ENCODE data around the gene LRP1-AS.

Gene LRP1-AS

DNA sequence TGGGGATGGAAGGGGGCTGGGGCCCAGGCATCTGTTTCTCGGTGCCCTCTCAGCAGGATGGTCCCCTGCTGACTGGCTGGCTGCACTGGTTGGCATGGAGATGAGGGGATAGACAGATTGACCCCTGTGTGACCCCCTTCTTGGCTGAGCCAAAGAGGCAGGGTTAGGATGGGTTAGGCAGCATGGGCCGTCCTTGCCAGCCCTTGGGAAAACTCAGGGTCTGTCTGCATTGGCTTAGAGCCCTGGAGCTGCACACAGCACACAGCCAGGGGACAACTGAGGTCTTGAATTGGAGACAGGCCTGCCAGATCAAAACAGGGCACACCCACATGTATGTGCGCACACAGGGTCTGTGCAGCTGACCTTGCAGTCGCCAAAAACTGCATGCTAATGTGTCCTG is 11.2 kb upstream of the LRP1-AS start:
- no peak for DNase-seq

DNA sequence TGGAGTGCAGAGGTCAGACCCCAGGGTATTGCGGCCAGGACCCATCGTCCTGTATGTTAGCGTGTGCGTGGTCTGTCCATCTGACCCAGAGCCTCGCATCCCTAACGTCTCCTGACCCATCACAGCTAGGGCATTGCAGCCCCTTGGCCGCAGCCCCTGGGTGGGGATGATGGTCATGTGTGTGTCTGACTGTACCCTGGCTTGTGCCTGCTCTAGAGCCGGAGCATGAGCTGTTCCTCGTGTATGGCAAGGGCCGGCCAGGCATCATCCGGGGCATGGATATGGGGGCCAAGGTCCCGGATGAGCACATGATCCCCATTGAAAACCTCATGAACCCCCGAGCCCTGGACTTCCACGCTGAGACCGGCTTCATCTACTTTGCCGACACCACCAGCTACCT is 10.8 kb upstream of the LRP1-AS start:
- DNase-seq, result no peak

DNA sequence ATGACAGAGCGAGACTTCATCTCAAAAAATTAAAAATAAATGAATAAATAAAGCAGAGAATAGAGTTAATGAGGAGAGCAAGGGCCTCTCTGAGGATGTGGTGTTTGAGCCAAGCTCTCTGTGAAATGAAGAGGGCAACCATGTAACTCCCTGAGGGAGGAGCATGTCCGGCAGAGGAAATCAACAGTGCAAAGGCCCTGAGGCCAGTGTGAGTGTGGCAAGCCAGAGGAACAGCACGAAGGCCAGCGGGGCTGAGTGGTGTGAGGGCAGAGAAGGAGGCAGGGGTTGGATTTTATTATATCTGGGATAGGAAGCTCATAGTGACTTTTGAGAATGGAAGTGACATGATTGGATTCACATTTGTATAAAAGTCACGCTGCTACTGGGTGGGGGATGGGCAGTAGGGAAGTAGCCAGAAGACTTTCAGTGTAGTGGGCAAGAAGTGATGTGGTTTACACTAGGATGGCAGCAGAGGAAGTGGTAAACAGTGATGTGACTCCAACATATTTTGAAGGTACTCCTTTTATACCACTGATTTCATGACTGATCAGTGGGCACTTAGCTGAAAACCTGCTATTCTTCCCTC is 10.3 kb upstream of the LRP1-AS start:
- DNase-seq, result no peak

DNA sequence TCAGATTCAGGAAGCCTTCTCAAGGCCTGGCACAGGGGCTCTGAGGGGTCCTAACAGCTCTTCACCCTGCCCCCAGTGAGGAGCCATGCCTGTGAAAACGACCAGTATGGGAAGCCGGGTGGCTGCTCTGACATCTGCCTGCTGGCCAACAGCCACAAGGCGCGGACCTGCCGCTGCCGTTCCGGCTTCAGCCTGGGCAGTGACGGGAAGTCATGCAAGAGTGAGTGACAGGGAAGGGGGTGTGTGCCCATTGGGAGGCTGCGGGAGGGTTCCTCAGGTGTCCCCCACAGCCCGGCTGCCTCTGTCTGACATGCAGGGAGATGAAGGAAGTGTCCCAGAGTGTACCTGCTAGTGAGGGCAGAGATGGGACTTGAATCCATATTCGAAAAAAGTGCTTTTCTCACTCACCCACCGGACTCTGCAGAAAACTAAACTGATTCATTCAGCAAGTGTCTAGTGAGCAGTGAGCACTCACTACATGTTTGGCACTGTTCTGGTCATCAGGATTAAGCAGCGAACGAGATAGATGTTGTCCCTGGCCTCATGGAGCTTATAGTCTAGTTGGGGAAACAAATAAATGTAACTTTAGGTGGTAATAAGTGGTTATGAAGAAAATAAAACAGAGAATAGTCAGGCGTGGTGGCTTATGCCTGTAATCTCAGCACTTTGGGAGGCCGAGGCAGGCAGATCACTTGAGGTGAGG is 9.4 kb upstream of the LRP1-AS start:
- no peak for DNase-seq

DNA sequence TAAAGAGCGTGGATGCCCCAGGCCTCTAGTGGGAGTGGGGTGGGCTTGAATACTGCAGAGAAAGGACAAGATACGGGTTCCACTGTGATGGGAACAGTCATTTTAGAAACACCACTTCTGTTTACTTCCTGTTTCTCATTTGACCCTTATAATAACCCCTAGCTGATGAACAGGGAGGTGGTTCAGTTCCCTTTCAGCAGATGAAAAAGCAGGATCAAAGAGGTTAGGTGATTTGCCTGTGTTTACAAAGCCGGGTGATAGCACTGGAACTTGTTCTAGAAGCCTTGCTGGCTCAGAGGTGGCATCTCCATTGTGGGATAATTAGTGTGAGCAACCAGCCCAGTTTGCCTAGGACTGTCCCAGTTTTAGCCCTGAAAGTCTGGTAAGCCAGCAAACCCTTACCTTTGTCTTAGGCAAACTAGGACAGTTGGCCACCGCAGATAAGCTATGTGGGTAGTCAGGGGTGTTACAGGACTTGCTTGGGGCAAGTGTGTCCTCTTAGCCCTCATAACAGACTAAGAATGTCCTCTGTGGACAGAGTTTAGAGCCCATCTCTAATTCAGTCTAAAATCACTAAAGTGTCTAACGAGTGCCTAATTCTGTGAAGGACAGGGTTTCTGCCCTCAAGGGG is 7.5 kb upstream of the LRP1-AS start:
- no peak for DNase-seq

DNA sequence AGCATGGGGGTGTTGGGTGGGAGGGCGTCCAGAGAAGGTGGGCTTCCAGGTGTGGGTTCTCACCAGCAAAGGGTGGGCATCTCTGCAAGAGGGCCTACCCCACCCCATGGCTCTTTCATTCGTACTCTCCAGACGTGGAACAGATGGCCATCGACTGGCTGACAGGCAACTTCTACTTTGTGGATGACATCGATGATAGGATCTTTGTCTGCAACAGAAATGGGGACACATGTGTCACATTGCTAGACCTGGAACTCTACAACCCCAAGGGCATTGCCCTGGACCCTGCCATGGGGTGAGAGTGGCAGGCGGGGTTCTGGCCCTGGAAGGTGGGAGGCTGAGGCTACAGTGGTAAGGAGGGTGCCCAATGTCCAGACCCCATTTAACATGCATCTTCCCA is 6.7 kb upstream of the LRP1-AS start:
- no peak for DNase-seq

DNA sequence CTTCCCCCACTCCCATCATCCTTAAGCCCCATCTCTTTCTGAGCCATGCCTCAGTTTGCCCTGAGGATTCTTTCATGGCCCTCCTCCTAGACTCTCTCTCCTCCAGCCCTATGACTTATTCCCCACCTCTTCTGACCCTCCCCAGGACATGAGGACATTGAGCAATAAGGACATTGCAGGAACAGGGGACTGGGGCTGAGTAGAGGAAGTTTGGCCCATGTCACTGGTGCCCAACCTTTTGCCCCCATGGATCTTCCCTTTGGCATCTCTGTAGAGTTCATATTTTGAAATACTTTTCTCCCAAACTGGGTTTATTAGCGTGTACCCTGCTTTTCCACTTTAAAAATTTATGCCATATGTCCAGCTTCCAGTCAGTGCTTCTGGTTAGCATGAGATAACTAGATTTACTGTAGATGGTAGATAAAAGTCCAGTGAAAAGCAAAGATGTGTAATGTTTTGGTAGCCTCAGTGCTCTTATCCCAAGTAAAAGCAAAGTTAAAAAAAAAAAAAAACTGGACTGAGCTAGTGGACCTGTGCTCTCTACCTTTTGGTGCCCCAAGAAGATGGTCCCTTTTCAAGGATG is 6.1 kb upstream of the LRP1-AS start:
- no peak for DNase-seq

DNA sequence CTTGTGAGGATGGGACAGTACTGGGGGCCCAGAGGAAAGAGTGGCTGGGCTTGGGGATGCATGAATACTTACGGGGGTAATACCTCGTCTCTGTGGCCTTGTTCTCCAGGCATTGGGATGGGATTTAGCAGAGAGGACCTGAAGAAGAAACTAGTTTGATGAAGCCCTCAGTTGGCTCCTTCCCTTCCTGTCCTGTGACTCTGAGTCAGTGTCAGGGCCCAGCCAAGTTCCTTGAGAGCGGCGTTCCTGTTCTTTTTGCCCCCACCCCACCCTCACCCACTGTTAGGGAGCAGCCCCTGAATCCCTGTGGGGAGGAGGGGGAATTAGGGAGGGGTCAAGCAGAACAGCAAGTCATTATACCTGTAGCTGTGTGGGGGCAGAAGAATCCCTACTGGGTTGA is 5.2 kb upstream of the LRP1-AS start:
- DNase-seq, result no peak

DNA sequence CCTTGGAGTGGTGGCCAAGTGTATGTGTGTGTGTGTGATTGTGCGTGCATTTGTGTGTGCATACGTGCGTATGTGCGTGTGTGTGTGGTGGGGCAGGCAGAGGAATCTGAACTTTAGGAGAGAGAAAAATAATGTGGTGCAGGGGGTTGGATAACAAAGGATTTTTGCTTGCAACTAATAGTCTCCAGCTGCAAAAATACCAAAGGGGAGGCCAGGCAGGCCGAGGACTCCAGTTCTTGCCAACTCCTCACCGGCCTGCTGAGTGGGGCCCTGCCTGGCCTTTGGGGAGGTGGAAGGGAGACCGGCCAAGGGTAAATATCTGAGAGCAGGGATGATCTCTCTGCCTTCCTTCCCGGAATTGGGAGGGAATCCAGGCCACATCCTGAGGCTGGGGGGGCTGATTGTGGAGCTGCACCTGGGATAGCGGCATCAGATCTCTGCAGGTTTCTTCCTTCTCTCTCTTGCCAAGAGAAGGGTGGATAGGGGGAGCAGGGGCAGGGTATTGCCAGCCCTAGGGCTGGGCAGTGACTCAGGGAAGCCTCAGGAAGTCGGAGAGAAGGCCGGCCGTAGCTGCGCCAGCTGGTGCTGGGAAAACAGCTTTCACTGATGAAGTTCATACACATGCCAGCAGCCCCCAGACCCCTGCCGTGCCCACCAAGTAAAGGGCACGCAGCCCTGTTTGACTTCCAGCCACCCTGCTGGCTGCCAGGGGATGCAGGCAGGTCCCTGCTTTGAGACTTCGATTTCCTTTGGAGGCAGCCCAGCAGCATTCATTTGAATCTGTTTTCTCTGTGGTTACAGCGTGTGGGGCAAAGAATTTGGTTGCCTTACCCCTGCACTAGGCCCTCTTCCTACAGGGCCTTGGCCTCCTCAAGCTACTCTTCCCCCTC is 4.6 kb upstream of the LRP1-AS start:
- no peak for DNase-seq

DNA sequence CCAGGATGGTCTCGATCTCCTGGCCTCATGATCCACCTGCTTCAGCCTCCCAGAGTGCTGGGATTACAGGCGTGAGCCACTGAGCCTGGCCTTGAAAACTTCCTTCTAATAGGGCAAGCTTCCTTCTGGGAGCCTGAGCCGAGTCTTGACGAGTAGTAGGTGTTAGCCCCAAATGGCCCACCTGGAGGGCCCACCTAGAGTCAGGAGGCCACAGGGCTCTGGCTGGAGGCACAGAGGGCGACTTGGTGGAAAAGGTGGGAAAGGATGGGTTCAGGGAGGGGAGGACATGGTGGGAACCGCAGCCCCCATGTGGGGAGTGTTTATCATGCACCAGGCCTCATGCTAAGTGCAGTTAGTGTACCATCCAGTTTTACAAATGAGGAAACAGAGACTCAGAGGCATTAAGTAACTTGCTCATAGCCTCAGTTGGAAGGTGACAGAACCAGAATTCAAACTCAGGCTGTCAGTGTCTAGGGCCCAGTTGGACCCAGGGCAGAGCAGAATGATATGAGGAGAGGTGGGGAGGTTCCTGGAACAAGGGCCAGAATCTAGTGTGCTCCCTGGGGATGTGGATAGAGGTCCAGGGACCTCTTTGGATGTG is 3.1 kb upstream of the LRP1-AS start:
- DNase-seq, result no peak

DNA sequence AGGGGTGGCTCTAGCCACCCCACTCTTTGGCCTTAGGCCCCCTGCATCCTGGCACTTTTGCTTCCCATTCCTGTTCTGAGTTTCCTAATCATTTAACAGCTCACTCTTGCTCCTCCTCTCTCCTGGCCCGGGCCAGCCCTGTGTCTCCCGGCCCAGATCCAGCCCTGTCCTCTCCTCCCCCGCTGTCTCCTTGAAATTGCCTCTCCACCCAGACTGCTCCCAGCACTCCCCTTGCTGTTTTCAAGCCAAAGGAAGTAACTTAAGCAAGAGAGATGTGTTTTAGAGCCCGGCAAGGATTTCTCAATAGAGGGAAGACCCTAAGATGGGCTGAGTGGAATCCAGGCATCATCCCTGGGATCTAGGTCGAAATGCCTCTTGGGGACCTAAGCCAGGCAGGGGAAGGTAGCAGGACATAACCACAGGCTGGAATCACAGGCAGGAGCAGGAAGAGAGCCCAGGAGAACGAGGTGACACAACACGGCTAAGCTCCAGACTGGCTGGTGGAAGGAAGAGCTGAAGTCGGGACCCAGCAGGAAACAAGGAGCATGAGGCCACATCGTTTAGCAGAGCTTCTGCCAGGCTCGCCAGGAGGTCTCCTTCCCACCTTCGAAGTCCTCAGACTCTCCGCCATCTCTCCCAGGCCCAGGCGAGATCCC is 2.0 kb upstream of the LRP1-AS start:
- no peak for DNase-seq

DNA sequence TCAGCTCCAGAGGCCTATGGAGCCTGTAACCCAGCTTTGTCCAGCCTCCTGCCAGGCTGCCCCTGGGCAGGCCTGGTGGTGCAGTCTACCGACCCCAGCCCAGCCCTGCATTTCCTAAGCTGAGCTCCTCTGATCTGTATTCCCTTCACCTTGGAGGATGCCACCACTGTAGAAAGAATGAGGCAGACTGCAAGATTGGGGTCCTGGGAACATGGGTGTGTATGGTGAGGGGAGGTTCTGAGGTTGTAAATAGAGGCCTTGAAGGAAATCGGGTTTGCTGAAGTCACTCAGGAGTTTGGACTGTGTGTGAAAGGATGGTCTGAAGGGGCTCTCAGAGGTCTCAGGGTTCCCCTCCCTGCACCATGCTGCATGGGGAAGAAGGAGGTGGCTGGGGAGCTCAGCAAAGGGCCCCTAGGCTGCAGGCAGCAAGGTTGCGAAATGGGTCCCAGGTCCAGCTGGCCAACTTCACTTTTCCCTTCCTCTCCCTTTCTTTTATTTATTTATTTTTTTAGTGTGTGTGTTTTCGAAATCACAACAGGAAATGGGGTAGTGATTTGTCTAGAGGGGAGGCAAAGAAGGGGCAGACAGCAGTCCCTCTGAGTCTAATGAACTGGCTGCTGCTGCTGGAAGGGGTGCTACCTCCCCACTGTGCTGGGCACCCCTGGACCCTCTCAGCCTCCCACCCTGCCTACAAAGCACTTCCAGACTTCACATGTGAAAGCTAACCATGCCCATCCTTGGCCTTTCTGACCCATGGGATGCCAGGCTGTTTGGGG is 1.2 kb upstream of the LRP1-AS start:
- no peak for DNase-seq

DNA sequence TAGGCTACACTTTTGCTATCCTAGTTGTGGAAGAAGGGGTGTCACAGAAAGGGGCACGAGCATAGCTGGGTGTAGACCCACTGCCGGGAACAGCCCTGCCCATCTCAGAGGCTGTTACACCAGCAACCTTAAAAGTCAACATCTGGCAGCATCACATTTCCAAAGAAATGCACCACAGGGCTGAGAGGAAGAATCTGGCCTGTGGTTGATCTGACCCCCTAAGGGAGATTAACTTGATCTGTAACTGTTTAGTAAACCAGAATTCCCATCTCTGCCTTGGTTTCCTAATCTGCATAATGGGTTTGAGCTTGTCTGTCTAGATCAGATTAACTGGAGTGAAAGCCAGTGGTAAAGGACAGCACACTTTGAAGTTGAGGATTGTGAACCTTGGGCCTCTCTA is 1.3 kb downstream of the LRP1-AS start:
- DNase-seq, result no peak

DNA sequence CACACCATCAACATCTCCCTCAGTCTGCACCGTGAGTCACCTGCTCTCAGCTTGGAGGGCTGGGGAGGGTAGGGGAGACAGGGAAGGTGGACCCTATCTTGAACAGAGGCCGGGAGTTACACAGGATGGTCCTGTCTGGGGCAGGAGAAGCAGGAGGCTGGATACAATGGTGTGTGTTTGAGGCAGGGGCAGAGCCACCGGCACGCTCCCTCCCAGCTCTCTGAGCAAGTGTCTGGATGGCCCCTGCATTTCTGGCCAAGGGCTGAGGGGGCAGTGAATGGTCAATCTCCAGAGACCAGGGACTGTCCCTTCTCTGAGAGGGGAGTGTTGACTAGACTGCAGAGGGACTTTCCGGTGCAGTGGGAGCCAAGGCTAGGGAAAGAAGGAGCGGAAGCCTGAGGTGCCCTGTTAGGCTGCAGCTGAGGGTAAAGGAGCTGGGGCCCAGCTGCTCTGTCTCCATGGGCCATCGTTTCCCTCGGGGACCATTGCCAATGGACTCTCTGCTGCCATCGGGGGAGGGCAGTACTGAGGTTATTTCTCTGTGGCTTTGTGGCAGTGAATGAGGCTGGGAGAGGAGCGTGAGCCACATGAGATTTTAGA is 1.9 kb downstream of the LRP1-AS start:
- DNase-seq, result no peak

DNA sequence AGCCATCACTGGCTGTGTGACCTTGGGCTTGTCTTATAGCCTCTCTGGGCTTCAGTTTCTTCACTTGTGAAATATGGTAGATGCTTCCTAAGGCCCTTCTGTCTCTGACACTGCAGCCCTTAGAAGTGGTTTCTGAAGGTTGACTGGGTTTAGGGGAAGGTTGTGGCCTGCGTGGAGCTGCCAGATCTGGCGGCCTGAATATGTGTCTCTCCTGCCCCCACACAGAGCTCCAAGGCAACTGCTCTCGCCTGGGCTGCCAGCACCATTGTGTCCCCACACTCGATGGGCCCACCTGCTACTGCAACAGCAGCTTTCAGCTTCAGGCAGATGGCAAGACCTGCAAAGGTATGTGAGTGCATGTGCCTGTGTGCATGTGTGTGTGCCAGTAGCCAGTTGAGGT is 4.0 kb downstream of the LRP1-AS start:
- no peak for DNase-seq

DNA sequence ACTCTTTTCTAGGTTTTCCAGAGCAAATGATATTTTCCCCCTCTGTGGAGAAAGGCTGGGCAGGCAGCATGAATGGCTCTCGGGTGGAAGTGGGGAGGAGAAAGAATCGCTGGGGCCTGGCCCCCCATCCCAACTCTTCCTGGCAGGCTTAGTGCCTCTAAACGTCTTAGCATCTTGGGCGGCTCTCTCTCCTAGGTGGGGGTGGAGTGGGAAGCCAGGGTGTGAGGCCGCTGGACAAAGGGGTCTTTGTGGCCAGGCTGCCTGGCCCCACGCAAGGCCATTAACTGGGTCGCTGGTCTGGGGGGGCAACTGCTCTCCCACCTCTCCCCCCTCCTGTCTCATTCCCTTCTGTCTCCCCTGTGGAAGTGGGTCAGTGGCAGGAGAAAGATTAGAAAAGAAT is 4.7 kb downstream of the LRP1-AS start:
- no peak for DNase-seq

DNA sequence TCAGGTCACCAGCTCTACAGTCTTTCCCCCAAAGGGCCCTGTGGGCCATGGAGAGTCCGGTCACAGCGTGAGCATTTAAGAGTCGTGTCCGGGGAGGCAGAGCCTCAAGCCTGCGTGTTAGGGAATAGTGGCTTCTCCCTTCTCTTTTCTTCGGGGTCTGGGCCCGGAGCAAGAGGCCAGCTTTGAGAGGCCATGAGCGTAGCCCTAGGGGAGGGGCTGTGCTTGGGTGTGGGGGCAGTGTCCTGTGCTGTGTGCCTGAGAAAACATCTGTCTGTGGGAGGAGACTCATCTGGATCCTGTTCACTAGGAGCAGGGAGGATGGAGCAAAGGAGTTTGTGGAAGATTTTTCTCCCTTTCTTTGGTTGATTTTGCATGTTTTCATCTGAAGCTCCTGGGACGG is 5.3 kb downstream of the LRP1-AS start:
- no peak for DNase-seq

DNA sequence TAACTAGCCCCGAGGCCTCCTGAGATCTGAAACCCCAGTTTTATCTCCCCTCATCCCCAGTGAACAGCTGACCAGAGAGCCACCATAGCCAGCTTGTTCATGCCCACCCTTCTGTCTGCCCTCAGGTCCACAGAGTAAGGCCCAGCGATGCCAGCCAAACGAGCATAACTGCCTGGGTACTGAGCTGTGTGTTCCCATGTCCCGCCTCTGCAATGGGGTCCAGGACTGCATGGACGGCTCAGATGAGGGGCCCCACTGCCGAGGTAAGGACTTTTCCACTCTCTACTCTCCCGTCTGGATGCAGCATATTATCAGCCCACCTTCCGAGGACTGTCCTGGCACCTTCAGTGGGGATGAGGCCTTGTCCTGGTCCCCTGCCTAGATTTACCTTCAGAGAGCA is 6.2 kb downstream of the LRP1-AS start:
- no peak for DNase-seq

DNA sequence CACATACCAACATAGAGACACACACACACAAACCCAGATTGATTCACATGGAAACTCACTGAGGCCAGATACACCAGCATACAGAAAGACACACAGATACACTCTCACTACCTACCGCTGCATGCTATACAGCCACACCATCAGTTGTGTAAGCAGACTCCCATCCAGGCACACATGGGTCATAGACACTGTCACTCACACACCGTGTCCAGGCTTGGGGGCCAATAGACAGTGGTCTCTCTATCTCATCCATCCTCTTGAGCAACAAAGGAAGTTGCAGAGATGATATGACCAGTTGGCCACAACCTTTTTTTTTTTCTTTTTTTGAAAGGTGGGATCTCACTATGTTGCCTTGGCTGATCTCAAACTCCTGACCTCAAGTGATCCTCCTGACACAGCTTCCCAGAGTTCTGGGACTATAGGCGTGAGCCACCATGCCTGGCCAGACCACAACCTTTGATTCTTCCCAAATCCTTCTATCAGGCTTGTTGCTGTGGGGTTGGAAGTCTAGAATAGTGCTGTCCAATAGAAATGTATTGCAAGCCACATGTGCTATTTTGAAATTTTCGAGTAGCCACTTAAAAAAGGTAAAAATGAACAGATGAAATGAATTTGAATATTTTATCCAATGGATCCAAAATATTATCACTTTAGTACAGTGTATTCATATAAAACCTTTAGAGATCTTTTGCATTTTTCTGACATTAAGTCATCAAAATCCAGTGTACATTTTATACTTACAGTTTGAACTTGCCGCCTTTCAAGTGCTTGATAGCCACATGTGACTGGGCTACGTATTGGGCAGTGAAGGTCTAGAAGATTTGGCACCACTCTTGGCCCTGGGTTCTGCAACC is 7.4 kb downstream of the LRP1-AS start:
- DNase-seq, result no peak

All from kidney glomerular epithelial cell (primary cell).